Activated T-cell treated with anti-CD3 and anti-CD28 coated beads, Interleukin-2, amount 50 U/mL, for 4 hours (primary cell): ENCODE measurements around the gene PER1. TPM values are rescaled to one million over a fixed set of nuclear protein-coding genes. Genes with fewer than 3 reads are reported as not detected.
A peak's percentile ranks its signal among the peaks of the same experiment; 100 is the strongest.
"Not testable (repeated sequence)": the region's sequence is repeated elsewhere in the genome, so short reads cannot be mapped to it uniquely, and the experiment has no call there.

Source experiments
- ATAC-seq, 2 donors: fragments of 200-7000 bp; cut with Tn5 transposase; one replicate each; pipeline ENCODE4 v1.10.0; 2021
- DNase-seq: peaks from one replicate; pipeline ENCODE4 v3.0.0-alpha.2; 2020
- H3K27me3 Mint-ChIP-seq: one replicate; pipeline ENCODE4 v1.8.0; 2021; ENCODE audit warnings: low read depth, mixed read lengths
- H3K36me3 Mint-ChIP-seq: one replicate; pipeline ENCODE4 v1.8.0; 2022; ENCODE audit warnings: mixed read lengths; ENCODE audit not compliant: insufficient read depth
- H3K4me1 Mint-ChIP-seq: one replicate; pipeline ENCODE4 v1.8.0; 2021; ENCODE audit warnings: low read depth, mixed read lengths
- H3K4me3 Mint-ChIP-seq: one replicate; pipeline ENCODE4 v1.8.0; 2021; ENCODE audit warnings: mild to moderate bottlenecking, moderate library complexity, mixed read lengths
- H3K9me3 Mint-ChIP-seq: one replicate; pipeline ENCODE4 v1.8.0; 2021; ENCODE audit warnings: mixed read lengths
- total RNA-seq, 3 donors: library from RNA; stranded (reverse); gene quantifications; one replicate each; pipeline ENCODE4 v1.2.1, GENCODE V29; 2021

PER1 gene
- total RNA-seq, 3 donors from 2014 or later, result 30.4 to 36.9 (median 36.7) TPM

GRCh38 chr17:8118769-8119580 lies 33.2 kb downstream of the PER1 start:
- ATAC-seq (peak; percentile 70 to 73), DNase-seq (peak; percentile 83)
- H3K36me3 Mint-ChIP-seq, result no peaks in the 10 kb centered on the region
- peaks cover 50% of the 10 kb centered on the region for H3K4me1 Mint-ChIP-seq
- H3K9me3 Mint-ChIP-seq, result no peaks in the 10 kb centered on the region
- H3K4me3 Mint-ChIP-seq, result peak overlapping the region; percentile 92
- H3K27me3 Mint-ChIP-seq, result peaks cover 52% of the 10 kb centered on the region

DNA sequence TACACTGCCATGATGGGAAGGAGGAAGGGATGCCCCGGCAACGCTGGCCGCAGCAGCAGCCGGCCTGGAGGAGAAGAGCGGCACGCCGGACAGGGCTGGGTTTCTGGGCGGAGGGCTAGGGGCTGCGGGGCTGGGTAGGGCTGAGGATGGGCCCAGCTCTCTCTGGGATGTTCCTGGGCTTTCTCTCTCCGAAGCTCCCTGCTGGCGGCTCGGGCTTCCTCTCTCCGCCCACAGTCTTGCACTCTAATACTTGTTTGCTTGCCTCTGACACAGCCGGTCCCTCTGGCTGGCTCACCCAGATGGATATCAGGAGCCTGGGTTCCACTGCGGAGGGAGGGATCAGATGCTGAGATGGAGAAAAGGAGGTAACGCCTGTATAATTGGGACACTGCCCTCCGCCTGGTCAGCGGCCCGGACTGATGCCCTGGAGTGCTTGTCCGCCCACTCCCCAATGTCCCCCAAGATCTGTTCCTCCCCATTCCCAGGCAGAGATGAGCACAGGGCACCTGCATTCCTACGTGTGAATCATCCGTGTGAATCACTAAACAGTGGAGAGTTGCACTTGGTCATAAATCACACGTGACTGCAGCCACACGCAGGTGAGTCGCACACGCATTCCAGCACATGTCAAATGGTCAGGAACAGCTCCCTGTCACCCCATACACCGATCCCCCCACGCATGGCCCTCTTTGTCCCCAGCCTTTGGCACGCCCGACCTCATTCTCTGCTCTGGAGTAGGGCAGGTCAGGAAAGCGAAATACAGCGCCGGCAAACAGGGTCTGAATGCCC lies 34.0 kb downstream of the PER1 start, which contains the start of gene ALOXE3:
ALOXE3 (minus strand) TSS at position 535 of the 789 bp plus-strand sequence; CDS start at position 11, 524 bp downstream.
- DNase-seq (peak; percentile 25), ATAC-seq (peak; percentile 4 to 10)
- Mint-ChIP-seq H3K36me3 (no peaks in the 10 kb centered on the region), H3K4me3 (peak within 1 kb of the TSS; percentile 92), H3K27me3 (peaks cover 51% of the 10 kb centered on the region), H3K4me1 (peaks cover 44% of the 10 kb centered on the region), H3K9me3 (no peaks in the 10 kb centered on the region)

GRCh38 chr17:8117367-8117979 lies 34.7 kb downstream of the PER1 start:
- Mint-ChIP-seq H3K36me3 (no peaks in the 10 kb centered on the region), H3K27me3 (peaks cover 55% of the 10 kb centered on the region), H3K4me3 (peak overlapping the region; percentile 92), H3K4me1 (peaks cover 39% of the 10 kb centered on the region), H3K9me3 (no peaks in the 10 kb centered on the region)
- ATAC-seq (no peak), DNase-seq (no peak)

- ATAC-seq (no peak), DNase-seq (no peak)
- Mint-ChIP-seq H3K36me3 (no peaks in the 10 kb centered on the region), H3K9me3 (no peaks in the 10 kb centered on the region), H3K4me1 (peaks cover 37% of the 10 kb centered on the region), H3K4me3 (peak overlapping the region; percentile 30), H3K27me3 (peaks cover 56% of the 10 kb centered on the region)
These were observed 35.4 kb downstream of the PER1 start for GRCh38 chr17:8116776-8117175.

DNA sequence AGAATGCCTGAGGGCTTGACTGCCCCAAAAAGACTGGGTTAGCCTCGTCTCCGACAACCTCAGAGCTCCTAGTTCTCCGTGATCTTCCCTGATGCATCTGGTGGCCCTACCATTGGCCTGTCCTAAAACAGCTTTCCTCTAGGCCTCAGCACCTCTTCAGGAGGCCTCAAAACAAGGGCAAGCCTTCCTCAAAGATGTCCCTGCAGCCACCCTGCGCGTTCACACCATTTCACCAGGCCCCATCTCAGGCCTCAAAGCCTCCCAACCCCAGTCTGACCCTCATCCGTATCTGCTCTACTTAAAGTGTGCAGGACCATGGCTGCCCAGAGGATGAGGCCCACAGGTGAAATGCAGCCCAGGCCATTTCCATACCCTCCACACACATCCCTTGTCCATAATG lies 41.3 kb downstream of the PER1 start:
- ATAC-seq (no peak), DNase-seq (no peak)
- H3K9me3 Mint-ChIP-seq, result no peaks in the 10 kb centered on the region
- peaks cover 37% of the 10 kb centered on the region for H3K27me3 Mint-ChIP-seq
- H3K4me3 Mint-ChIP-seq, result peak overlapping the region; percentile 55
- H3K36me3 Mint-ChIP-seq, result no peaks in the 10 kb centered on the region
- no peaks in the 10 kb centered on the region for H3K4me1 Mint-ChIP-seq

DNA sequence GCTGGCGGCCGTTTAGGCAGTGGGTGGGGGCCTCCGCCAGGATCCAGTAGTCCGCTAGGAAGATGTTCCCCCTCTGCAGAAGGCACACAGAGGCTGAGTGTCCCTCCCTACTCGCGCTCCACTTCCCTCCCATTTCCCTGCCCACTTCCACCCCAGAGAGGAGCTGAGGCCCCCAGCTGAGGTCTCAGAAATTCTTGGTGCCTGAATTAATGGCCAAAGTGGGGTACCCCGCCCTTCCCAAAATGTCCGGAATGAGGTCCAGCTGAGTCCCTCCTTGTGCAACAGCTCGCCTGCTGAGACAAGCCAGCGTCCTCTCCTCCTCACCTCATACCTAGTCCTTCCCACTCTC lies 41.8 kb downstream of the PER1 start:
- no peak for DNase-seq
- H3K36me3 Mint-ChIP-seq, result no peaks in the 10 kb centered on the region
- peaks cover 33% of the 10 kb centered on the region for H3K27me3 Mint-ChIP-seq
- no peak overlapping the region for H3K4me3 Mint-ChIP-seq
- H3K9me3 Mint-ChIP-seq, result no peaks in the 10 kb centered on the region
- no peak for ATAC-seq
- H3K4me1 Mint-ChIP-seq, result no peaks in the 10 kb centered on the region

DNA sequence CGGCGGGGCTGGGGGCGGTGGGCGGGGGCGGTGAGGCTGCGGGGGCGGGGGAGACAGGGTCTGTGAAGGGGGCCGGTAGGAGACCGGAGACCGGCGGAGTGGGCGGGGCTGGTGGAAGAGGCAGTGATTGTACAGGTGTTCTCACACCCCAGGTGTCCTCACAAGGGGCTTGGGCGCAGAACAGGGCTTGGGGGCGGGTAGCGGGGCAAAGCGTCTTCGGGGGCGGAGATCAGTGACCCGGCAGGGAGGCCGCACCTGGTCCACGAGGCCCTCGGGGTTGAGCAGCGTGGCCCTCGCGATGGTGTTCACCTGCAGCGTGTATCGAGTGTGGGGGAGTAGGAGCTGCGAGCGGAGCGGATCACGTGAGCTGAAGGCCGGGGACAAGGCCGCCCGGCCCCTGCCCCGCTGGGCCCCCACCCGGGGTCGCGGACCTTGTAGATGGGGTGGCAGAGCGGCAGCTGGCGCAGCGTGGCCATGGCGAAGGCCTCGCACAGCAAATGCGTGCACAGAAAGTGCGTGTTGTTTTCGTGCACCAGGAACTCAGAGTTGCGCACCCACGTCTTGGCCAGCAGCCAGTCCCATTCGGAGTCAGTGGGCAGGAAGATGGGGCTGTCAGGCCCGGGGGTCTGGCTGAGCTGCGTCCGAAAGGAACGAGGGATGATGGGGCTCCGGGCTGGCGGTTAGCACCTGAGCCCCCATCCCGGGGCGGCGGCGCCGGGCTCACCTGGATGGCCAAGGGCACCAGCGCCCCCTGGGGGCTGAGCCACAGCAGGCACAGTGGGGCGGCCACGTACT lies 42.3 kb downstream of the PER1 start:
- H3K27me3 Mint-ChIP-seq, result peaks cover 28% of the 10 kb centered on the region
- no peaks in the 10 kb centered on the region for H3K9me3 Mint-ChIP-seq
- peak overlapping the region; percentile 41 for H3K4me3 Mint-ChIP-seq
- ATAC-seq (peak; percentile 95 to 97), DNase-seq (peak; percentile 79)
- H3K36me3 Mint-ChIP-seq, result no peaks in the 10 kb centered on the region
- no peaks in the 10 kb centered on the region for H3K4me1 Mint-ChIP-seq

GRCh38 chr17:8108972-8109660 lies 43.1 kb downstream of the PER1 start:
- H3K27me3 Mint-ChIP-seq, result peaks cover 21% of the 10 kb centered on the region
- no peak overlapping the region for H3K4me3 Mint-ChIP-seq
- no peak for ATAC-seq
- DNase-seq, result no peak
- no peaks in the 10 kb centered on the region for H3K9me3 Mint-ChIP-seq
- H3K36me3 Mint-ChIP-seq, result no peaks in the 10 kb centered on the region
- H3K4me1 Mint-ChIP-seq, result no peaks in the 10 kb centered on the region

DNA sequence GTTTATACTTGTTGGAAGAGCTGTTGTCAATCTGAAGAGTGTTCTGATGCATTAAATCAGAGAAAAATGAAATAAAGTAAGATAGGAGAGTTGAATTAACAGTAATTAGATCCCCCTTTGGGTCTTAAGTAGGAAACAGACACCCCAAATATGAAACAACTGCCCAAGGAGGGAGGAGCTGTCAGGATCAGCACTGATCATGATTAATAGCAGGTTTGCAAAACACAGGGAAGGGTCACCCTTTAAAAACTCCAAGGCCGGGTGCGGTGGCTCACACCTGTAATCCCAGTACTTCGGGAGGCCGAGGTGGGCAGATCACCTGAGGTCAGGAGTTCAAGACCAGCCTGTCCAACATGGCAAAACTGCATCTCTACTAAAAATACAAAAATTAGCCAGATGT lies 45.2 kb downstream of the PER1 start:
- H3K4me3 Mint-ChIP-seq, DNase-seq, ATAC-seq, H3K36me3 Mint-ChIP-seq, H3K9me3 Mint-ChIP-seq, H3K4me1 Mint-ChIP-seq, H3K27me3 Mint-ChIP-seq: not testable (repeated sequence)

DNA sequence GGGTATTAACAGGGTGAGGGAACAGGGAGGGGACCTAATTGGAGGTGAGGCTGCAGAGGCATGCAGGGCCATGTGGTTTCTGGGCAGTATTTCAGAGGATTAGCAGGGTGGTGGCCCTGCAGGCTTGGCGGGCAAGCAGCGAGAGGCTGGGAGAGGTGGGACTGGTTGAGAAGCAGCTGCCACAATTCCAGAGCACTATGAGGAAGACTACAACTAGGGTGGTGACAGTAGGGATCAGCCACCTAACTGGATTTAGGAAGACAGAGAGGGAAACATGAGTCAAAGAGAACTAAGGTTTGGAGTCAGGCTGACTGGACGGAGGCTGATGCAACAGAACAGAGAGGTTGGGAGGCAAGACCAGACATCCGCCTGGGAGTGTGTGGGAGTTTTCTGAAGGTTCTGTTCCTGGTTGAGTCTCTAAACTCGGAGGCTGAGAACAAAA lies 46.2 kb downstream of the PER1 start:
- Mint-ChIP-seq H3K36me3 (no peaks in the 10 kb centered on the region), H3K27me3 (peaks cover 6% of the 10 kb centered on the region), H3K4me3 (no peak overlapping the region), H3K9me3 (no peaks in the 10 kb centered on the region), H3K4me1 (no peaks in the 10 kb centered on the region)
- DNase-seq (no peak), ATAC-seq (no peak)

- no peak for DNase-seq
- no peak for ATAC-seq
- H3K4me3 Mint-ChIP-seq, result no peak overlapping the region
- no peaks in the 10 kb centered on the region for H3K9me3 Mint-ChIP-seq
- no peaks in the 10 kb centered on the region for H3K4me1 Mint-ChIP-seq
- no peaks in the 10 kb centered on the region for H3K36me3 Mint-ChIP-seq
- peaks cover 6% of the 10 kb centered on the region for H3K27me3 Mint-ChIP-seq
These were observed 47.3 kb downstream of the PER1 start for GRCh38 chr17:8104911-8105310.

DNA sequence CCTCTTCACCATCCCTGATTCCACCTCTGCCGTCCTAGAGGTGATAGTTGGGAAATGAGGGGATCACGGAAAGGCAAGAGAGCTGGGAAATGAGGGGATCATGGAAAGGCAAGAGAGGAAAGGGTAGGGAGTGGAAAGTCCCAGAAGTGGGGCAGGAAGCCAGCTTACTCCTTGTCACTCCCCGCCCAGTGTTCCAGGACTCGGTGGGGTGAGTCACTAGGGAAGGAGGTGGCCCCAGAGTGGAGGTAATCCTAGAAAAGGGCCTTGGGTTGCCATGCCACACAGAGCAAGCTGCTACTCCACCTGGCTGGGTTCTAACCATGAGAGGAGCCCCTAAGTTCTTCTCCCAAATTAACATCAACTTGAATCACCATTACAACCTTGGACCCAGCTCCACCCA lies 48.7 kb downstream of the PER1 start:
- no peak for DNase-seq
- ATAC-seq, result no peak
- H3K4me3 Mint-ChIP-seq, result no peak overlapping the region
- H3K36me3 Mint-ChIP-seq, result no peaks in the 10 kb centered on the region
- H3K27me3 Mint-ChIP-seq, result peaks cover 3% of the 10 kb centered on the region
- H3K4me1 Mint-ChIP-seq, result no peaks in the 10 kb centered on the region
- no peaks in the 10 kb centered on the region for H3K9me3 Mint-ChIP-seq

- ATAC-seq (no peak), DNase-seq (no peak)
- no peaks in the 10 kb centered on the region for H3K27me3 Mint-ChIP-seq
- no peaks in the 10 kb centered on the region for H3K9me3 Mint-ChIP-seq
- no peaks in the 10 kb centered on the region for H3K4me1 Mint-ChIP-seq
- no peaks in the 10 kb centered on the region for H3K36me3 Mint-ChIP-seq
- H3K4me3 Mint-ChIP-seq, result no peak overlapping the region
These were observed 50.5 kb downstream of the PER1 start for GRCh38 chr17:8101721-8102120.
